ENCODE data around the gene C1orf52.
A peak's percentile ranks its signal among the peaks of the same experiment; 100 is the strongest.

Gene C1orf52

GRCh38 chr1:85259118-85259911, at the start of gene C1orf52:
C1orf52 (minus strand) TSS chr1:85259662; CDS start chr1:85259633, 29 bp downstream.
- H3K27me3 Mint-ChIP-seq = no peaks in the 10 kb centered on the region
- H3K27ac Mint-ChIP-seq = peak within 1 kb of the TSS; percentile 94
- H3K9me3 Mint-ChIP-seq = no peaks in the 10 kb centered on the region
- CTCF ChIA-PET = interaction anchor here (0.7 to 15.6 kb wide), 29 partner anchors 10 to 318 kb away, joined by 3 to 206 read pairs (median 4); partner anchors contain the start of genes BCL10 and SYDE2
- H3K36me3 Mint-ChIP-seq = peaks cover 43% of the 10 kb centered on the region
- DNase-seq = peak; percentile 96
- H3K4me1 Mint-ChIP-seq = peaks cover 39% of the 10 kb centered on the region
- H3K4me3 Mint-ChIP-seq = peak within 1 kb of the TSS; percentile 97

GRCh38 chr1:85308833-85309350, 49.4 kb upstream of the C1orf52 start:
- Mint-ChIP-seq H3K4me1 (peaks cover 2% of the 10 kb centered on the region), H3K27me3 (peaks cover 53% of the 10 kb centered on the region), H3K9me3 (no peaks in the 10 kb centered on the region), H3K36me3 (no peaks in the 10 kb centered on the region), H3K27ac (no peak overlapping the region), H3K4me3 (no peak overlapping the region)
- CTCF ChIA-PET = interaction anchor here (0.6 to 2.9 kb wide), 10 partner anchors 11 to 1389 kb away, joined by 3 to 9 read pairs (median 4); partner anchors contain the start of gene CCN1
- DNase-seq = no peak

- Mint-ChIP-seq H3K27ac (no peak overlapping the region), H3K4me3 (no peak overlapping the region), H3K36me3 (no peaks in the 10 kb centered on the region), H3K4me1 (peaks cover 2% of the 10 kb centered on the region), H3K27me3 (peaks cover 55% of the 10 kb centered on the region), H3K9me3 (no peaks in the 10 kb centered on the region)
- CTCF ChIA-PET = interaction anchor here (0.6 to 2.9 kb wide), 11 partner anchors 11 to 1389 kb away, joined by 3 to 9 read pairs (median 4); partner anchors contain the start of gene CCN1
- DNase-seq = peak; percentile 73
Observed at GRCh38 chr1:85307987-85308832, 48.7 kb upstream of the C1orf52 start.

GRCh38 chr1:85306236-85306635, 46.8 kb upstream of the C1orf52 start:
- H3K9me3 Mint-ChIP-seq = no peaks in the 10 kb centered on the region
- H3K36me3 Mint-ChIP-seq = no peaks in the 10 kb centered on the region
- H3K27me3 Mint-ChIP-seq = peaks cover 62% of the 10 kb centered on the region
- CTCF ChIA-PET = interaction anchor here (0.8 kb wide), 1 partner anchor 9 kb away, joined by 3 read pairs; no protein-coding TSS in a partner anchor
- peaks cover 2% of the 10 kb centered on the region for H3K4me1 Mint-ChIP-seq
- no peak overlapping the region for H3K4me3 Mint-ChIP-seq
- no peak overlapping the region for H3K27ac Mint-ChIP-seq
- DNase-seq = no peak

- no peak for DNase-seq
- Mint-ChIP-seq H3K4me1 (peaks cover 2% of the 10 kb centered on the region), H3K27ac (no peak overlapping the region), H3K27me3 (peaks cover 56% of the 10 kb centered on the region), H3K9me3 (no peaks in the 10 kb centered on the region), H3K36me3 (no peaks in the 10 kb centered on the region), H3K4me3 (no peak overlapping the region)
- CTCF ChIA-PET = interaction anchor here (1.0 to 1.3 kb wide), 2 partner anchors 20 to 389 kb away, joined by 4 to 5 read pairs; no protein-coding TSS in a partner anchor
Observed at GRCh38 chr1:85303440-85304162, 44.1 kb upstream of the C1orf52 start.

- H3K4me3 Mint-ChIP-seq = no peak overlapping the region
Observed at GRCh38 chr1:85300140-85300539, 40.7 kb upstream of the C1orf52 start.

GRCh38 chr1:85297855-85298629, 38.6 kb upstream of the C1orf52 start:
- Mint-ChIP-seq H3K27ac (no peak overlapping the region), H3K36me3 (no peaks in the 10 kb centered on the region), H3K27me3 (peaks cover 23% of the 10 kb centered on the region), H3K4me1 (peaks cover 9% of the 10 kb centered on the region), H3K4me3 (no peak overlapping the region), H3K9me3 (no peaks in the 10 kb centered on the region)
- CTCF ChIA-PET = interaction anchor here (0.7 to 1.9 kb wide), 3 partner anchors 10 to 22 kb away, joined by 3 to 6 read pairs (median 3); no protein-coding TSS in a partner anchor
- DNase-seq = peak; percentile 48

More at GRCh38 chr1:85300140-85300539, 40.7 kb upstream of the C1orf52 start:
- CTCF ChIA-PET = no interaction called here
- H3K36me3 Mint-ChIP-seq = no peaks in the 10 kb centered on the region
- peaks cover 9% of the 10 kb centered on the region for H3K4me1 Mint-ChIP-seq
- DNase-seq = no peak
- H3K9me3 Mint-ChIP-seq = no peaks in the 10 kb centered on the region
- H3K27me3 Mint-ChIP-seq = peaks cover 32% of the 10 kb centered on the region
- H3K27ac Mint-ChIP-seq = no peak overlapping the region

- peaks cover 9% of the 10 kb centered on the region for H3K4me1 Mint-ChIP-seq
- no peaks in the 10 kb centered on the region for H3K36me3 Mint-ChIP-seq
- H3K27ac Mint-ChIP-seq = no peak overlapping the region
- no peak overlapping the region for H3K4me3 Mint-ChIP-seq
- no peak for DNase-seq
- H3K9me3 Mint-ChIP-seq = no peaks in the 10 kb centered on the region
- CTCF ChIA-PET = interaction anchor here (0.7 to 1.9 kb wide), 3 partner anchors 11 to 22 kb away, joined by 3 to 6 read pairs (median 3); no protein-coding TSS in a partner anchor
- H3K27me3 Mint-ChIP-seq = peaks cover 18% of the 10 kb centered on the region
Observed at GRCh38 chr1:85297538-85297854, 38.0 kb upstream of the C1orf52 start.

- Mint-ChIP-seq H3K36me3 (no peaks in the 10 kb centered on the region), H3K4me3 (no peak overlapping the region), H3K27ac (no peak overlapping the region), H3K4me1 (peaks cover 9% of the 10 kb centered on the region), H3K9me3 (no peaks in the 10 kb centered on the region), H3K27me3 (peaks cover 18% of the 10 kb centered on the region)
- DNase-seq = no peak
- CTCF ChIA-PET = interaction anchor here (0.9 to 1.9 kb wide), 3 partner anchors 11 to 38 kb away, joined by 3 to 6 read pairs (median 3); partner anchors contain the start of gene C1orf52
Observed at GRCh38 chr1:85296980-85297379, 37.5 kb upstream of the C1orf52 start.

GRCh38 chr1:85295654-85296053, 36.2 kb upstream of the C1orf52 start:
- no peak overlapping the region for H3K4me3 Mint-ChIP-seq
- DNase-seq = no peak
- no peak overlapping the region for H3K27ac Mint-ChIP-seq
- peaks cover 20% of the 10 kb centered on the region for H3K27me3 Mint-ChIP-seq
- CTCF ChIA-PET = interaction anchor here (1.1 kb wide), 2 partner anchors 13 to 351 kb away, joined by 4 read pairs; no protein-coding TSS in a partner anchor
- H3K4me1 Mint-ChIP-seq = peaks cover 9% of the 10 kb centered on the region
- no peaks in the 10 kb centered on the region for H3K36me3 Mint-ChIP-seq
- no peaks in the 10 kb centered on the region for H3K9me3 Mint-ChIP-seq

- Mint-ChIP-seq H3K36me3 (no peaks in the 10 kb centered on the region), H3K27me3 (peaks cover 19% of the 10 kb centered on the region), H3K4me1 (peaks cover 9% of the 10 kb centered on the region), H3K4me3 (no peak overlapping the region), H3K27ac (no peak overlapping the region), H3K9me3 (no peaks in the 10 kb centered on the region)
- DNase-seq = no peak
- CTCF ChIA-PET = interaction anchor here (0.5 to 1.1 kb wide), 2 partner anchors 350 to 1822 kb away, joined by 3 to 4 read pairs; no protein-coding TSS in a partner anchor
Observed at GRCh38 chr1:85295006-85295431, 35.6 kb upstream of the C1orf52 start.

- CTCF ChIA-PET = no interaction called here
- Mint-ChIP-seq H3K27ac (no peak overlapping the region), H3K4me3 (no peak overlapping the region), H3K27me3 (peaks cover 19% of the 10 kb centered on the region), H3K9me3 (no peaks in the 10 kb centered on the region), H3K4me1 (no peaks in the 10 kb centered on the region), H3K36me3 (no peaks in the 10 kb centered on the region)
- no peak for DNase-seq
Observed at GRCh38 chr1:85290826-85291225, 31.4 kb upstream of the C1orf52 start.
